GM18526 (cell line): ENCODE data around the gene RGN.

Experiments
- POLR2A ChIP-seq: IDR thresholded peaks from 3 replicates; pipeline ENCODE4 v1.6.1; 2011; ENCODE audit not compliant: insufficient read length; ENCODE audit errors: extremely low read depth

RGN gene

GRCh38 chrX:47101206-47101605 is 23.0 kb downstream of the RGN start:
- no peak for TF ChIP-seq POLR2A

DNA sequence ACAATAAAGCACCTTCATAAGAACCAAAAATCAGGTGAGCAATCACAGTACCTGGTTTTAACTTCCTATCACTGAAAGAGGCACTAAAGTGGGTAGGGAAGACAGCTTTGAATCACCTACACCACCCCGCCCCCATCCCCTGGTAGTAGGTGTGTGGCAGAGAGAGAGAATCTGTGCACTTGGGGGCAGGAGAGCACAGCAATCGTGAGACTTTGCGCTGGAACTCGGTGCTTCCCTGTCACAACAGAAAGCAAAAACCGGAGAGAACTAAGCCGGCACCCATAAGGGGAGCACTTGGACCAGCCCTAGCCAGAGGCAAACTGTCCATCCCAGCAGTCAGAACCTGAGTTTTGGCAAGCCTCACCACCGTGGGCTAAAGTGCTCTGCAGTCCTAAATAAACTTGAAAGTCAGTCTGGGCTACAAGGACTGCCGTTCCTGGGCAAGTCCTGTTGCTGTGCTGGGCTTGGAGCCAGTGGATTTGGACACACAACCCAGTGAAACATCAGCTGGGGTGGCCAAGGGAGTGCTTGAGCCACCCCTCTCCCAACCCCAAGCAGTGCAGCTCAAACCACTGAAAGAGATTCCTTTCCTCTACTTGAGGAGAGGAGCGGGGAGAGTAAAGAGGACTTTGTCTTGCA is 34.2 kb downstream of the RGN start:
- TF ChIP-seq POLR2A: no peak

GRCh38 chrX:47129157-47129898 is 51.1 kb downstream of the RGN start:
- peak; percentile 67 for TF ChIP-seq POLR2A

- TF ChIP-seq POLR2A: no peak
Measured at GRCh38 chrX:47129899-47130358, 51.7 kb downstream of the RGN start.

DNA sequence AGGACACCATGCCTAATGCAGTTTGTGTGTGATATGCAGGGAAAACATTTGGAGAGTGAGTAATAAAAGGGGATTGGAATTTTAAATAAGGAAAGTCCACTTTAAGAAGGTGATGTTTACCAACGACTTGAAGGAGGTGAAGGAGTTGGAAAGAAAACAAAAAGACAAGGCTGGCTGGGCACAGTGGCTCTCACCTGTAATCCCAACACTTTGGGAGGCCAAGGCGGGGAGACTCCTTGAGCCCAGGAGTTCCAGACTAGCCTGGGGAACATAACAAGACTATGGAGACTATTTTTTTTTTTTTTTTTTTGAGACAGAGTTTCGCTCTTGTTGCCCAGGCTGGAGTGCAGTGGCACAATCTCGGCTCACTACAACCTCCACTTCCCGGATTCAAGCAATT is 55.2 kb downstream of the RGN start:
- TF ChIP-seq POLR2A: no peak

DNA sequence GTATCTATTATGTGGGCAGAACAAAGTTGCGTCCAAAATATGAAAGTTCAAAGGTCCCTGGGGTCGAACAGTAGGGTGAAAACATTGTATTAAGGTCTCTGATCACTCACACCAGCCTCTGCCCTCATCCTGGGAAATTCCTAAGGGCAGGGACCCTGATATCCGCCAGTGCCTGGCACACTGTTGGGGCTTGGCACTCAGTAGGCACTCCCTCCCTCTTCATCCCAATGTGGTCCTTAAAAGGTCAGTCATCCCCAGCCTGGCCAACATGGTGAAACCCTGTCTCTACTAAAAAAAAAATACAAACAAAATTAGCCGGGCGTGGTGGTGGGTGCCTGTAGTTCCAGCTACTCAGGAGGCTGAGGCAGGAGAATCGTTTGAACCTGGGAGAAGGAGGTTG is 59.9 kb downstream of the RGN start:
- no peak for TF ChIP-seq POLR2A
